BJ (cell line): ENCODE results near the gene CCBE1. TPM values are rescaled to one million over a fixed set of nuclear protein-coding genes. Genes with fewer than 3 reads are reported as not detected.

Experiments used
- CTCF ChIA-PET: fragments of 350-600 bp; formaldehyde crosslinking; extraction: SDS; loops from one replicate; lab custom pipeline; 2021; ENCODE audit warnings: antibody characterized with exemption, inconsistent platforms; lab: Yijun Ruan, JAX
- POLR2A ChIA-PET: fragments of 300-600 bp; sonication (Branson Sonifier 250); formaldehyde crosslinking; extraction: SDS; loops from one replicate; lab custom pipeline; 2021; ENCODE audit warnings: antibody characterized with exemption; lab: Charles Lee
- DNase-seq: peaks from one replicate; pipeline ENCODE4 v3.0.0-alpha.2; 2011; ENCODE audit warnings: low read depth
- H3K27me3 ChIP-seq: 2 replicates; pipeline ENCODE4 v1.6.0; 2011; ENCODE audit warnings: low read length; ENCODE audit not compliant: control insufficient read depth, insufficient read depth
- H3K36me3 ChIP-seq: 2 replicates; pipeline ENCODE4 v1.5.1; 2011; ENCODE audit warnings: low read length; ENCODE audit not compliant: control insufficient read depth, insufficient read depth
- H3K4me3 ChIP-seq: 2 replicates; pipeline ENCODE4 v1.5.1; 2011; ENCODE audit warnings: low read depth, mild to moderate bottlenecking, control low read depth, low read length
- CTCF ChIP-seq: IDR thresholded peaks from 2 replicates; pipeline ENCODE4 v1.5.1; 2011; ENCODE audit warnings: low read depth, mild to moderate bottlenecking, control low read depth, inconsistent platforms, low read length, moderate library complexity; ENCODE audit not compliant: insufficient read depth
- polyA plus RNA-seq: library from polyadenylated mRNA; depleted of rRNA; stranded (reverse); fragments of >200 nt; gene quantifications from 2 replicates; pipeline ENCODE4 v1.2.3, GENCODE V29; 2011

Gene CCBE1
- polyA plus RNA-seq, 1 experiment: 51.2 TPM

GRCh38 chr18:59428018-59428417 is 269.2 kb downstream of the CCBE1 start:
- ChIA-PET POLR2A (no interaction called here), CTCF (no interaction called here)
- Histone ChIP-seq H3K4me3 (no peak overlapping the region), H3K27me3 (no peaks in the 10 kb centered on the region; the same call in 1 of the 2 replicates), H3K36me3 (no peaks in the 10 kb centered on the region)
- DNase-seq: no peak
- no peak for TF ChIP-seq CTCF

GRCh38 chr18:59426855-59427254 is 270.4 kb downstream of the CCBE1 start:
- no peaks in the 10 kb centered on the region for H3K36me3 ChIP-seq
- ChIA-PET POLR2A (no interaction called here), CTCF (no interaction called here)
- H3K4me3 ChIP-seq: no peak overlapping the region
- no peak for DNase-seq
- no peaks in the 10 kb centered on the region; the same call in 1 of the 2 replicates for H3K27me3 ChIP-seq
- TF ChIP-seq CTCF: no peak

GRCh38 chr18:59423259-59423658 is 274.0 kb downstream of the CCBE1 start:
- no peaks in the 10 kb centered on the region; the same call in 1 of the 2 replicates for H3K27me3 ChIP-seq
- ChIA-PET CTCF (interaction anchor here (0.6 to 1.8 kb wide), 2 partner anchors 20 to 142 kb away, joined by 4 to 6 read pairs; no protein-coding TSS in a partner anchor), POLR2A (no interaction called here)
- H3K4me3 ChIP-seq: no peak overlapping the region
- no peak for TF ChIP-seq CTCF
- no peak for DNase-seq
- no peaks in the 10 kb centered on the region for H3K36me3 ChIP-seq

GRCh38 chr18:59420244-59420643 is 277.0 kb downstream of the CCBE1 start:
- DNase-seq: no peak
- ChIA-PET POLR2A (interaction anchor here (0.5 kb wide), 1 partner anchor 460 kb away, joined by 6 read pairs; no protein-coding TSS in a partner anchor), CTCF (interaction anchor here (1.1 kb wide), 1 partner anchor 18 kb away, joined by 4 read pairs; no protein-coding TSS in a partner anchor)
- TF ChIP-seq CTCF: no peak
- Histone ChIP-seq H3K36me3 (no peaks in the 10 kb centered on the region), H3K27me3 (no peaks in the 10 kb centered on the region; the same call in 1 of the 2 replicates), H3K4me3 (no peak overlapping the region)

- POLR2A ChIA-PET: interaction anchor here (0.5 kb wide), 1 partner anchor 460 kb away, joined by 6 read pairs; no protein-coding TSS in a partner anchor
- no peaks in the 10 kb centered on the region; the same call in 1 of the 2 replicates for H3K27me3 ChIP-seq
- H3K4me3 ChIP-seq: no peak overlapping the region
- TF ChIP-seq CTCF: no peak
- no peak for DNase-seq
- no peaks in the 10 kb centered on the region for H3K36me3 ChIP-seq
- CTCF ChIA-PET: no interaction called here
Measured at GRCh38 chr18:59419386-59419785, 277.8 kb downstream of the CCBE1 start.
